Measurements from ENCODE around the gene PEAK3.

PEAK3 gene

DNA sequence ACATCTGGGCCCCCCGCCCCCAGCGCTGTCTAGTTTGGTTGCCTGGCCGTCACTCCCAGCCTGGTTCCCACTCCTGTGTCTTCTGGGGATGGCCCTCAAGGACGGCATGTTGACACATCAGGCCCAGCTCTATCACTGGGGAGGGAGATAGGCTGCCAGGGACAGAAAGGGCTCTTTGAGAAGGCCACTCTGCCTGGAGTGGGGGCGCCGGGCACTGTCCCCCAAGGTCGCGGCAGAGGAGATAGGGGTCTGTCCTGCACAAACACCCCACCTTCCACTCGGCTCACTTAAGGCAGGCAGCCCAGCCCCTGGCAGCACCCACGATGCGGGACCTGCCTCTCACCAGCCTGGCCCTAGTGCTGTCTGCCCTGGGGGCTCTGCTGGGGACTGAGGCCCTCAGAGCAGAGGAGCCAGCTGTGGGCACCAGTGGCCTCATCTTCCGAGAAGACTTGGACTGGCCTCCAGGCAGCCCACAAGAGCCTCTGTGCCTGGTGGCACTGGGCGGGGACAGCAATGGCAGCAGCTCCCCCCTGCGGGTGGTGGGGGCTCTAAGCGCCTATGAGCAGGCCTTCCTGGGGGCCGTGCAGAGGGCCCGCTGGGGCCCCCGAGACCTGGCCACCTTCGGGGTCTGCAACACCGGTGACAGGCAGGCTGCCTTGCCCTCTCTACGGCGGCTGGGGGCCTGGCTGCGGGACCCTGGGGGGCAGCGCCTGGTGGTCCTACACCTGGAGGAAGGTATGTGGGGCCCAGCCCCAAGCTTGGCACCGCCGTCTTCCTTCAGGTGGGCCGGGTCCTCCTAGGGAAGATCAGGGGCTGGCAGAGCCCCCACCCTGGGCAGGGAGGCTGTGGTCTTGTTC, 32.7 kb downstream of the PEAK3 start, which contains the start of gene AMH:
AMH (plus strand) TSS at position 314 of the 857 bp plus-strand sequence; CDS start at position 324, 10 bp downstream.
- no peak for FAIRE-seq

DNA sequence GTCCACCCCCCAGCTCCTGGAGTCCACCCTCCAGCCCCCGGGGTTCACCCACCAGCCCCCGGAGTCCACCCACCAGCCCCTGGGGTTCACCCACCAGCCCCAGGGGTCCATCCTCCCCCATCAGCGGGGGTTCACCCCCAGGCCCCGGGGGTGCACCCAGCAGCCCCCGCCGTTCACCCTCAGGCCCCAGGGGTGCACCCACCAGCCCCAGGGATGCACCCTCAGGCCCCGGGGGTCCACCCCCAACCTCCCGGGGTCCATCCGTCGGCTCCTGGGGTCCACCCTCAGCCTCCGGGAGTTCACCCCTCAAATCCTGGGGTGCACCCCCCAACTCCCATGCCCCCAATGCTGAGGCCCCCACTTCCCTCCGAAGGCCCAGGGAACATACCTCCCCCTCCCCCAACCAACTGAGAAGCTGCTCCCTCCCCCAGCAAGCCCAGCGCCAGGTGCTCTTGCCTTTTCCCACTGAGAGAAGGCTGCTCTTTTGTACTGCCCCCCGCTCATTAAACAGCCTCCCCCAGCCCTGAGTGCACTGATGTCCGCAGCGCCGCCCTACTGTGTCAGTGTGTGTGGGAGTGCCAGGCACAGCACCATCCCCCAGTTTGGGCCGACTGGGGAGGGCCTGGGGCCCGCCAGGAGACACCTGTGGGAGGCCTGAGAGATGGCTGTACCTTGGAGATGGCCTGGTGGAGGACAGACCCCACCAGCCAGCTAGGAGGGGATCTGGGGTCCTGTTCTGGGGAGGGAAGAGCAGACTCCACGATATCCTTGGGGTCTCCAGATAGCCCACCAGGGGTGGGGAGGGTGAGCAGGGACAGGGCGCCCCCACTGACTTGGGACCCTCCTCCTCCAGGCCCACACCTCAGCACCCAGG, 33.6 kb downstream of the PEAK3 start:
- FAIRE-seq: no peak

DNA sequence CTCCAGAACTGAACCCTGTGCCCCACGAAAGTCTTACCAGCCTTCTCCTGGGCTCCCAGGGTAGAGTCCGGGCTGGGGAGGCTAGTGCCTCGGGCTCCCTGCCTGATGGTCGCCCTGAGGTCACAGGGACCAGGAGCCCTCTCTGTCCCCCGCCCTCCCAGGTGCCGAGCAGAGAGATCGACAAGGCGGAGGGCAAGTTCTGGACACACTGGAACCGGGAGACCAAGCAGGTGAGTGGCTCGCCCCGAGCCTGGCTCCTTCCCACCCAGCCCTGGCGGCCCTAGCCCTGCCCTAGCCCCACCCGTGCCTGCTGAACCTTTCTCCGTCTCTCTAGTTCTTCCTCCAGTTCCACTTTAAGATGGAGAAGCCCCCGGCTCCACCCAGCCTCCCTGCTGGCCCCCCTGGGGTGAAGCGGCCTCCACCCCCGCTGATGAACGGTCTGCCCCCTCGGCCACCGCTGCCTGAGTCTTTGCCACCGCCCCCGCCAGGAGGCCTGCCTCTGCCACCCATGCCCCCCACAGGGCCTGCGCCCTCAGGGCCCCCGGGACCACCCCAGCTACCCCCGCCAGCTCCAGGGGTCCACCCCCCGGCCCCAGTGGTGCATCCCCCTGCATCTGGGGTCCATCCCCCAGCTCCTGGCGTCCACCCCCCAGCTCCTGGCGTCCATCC, 34.4 kb downstream of the PEAK3 start:
- no peak for FAIRE-seq

DNA sequence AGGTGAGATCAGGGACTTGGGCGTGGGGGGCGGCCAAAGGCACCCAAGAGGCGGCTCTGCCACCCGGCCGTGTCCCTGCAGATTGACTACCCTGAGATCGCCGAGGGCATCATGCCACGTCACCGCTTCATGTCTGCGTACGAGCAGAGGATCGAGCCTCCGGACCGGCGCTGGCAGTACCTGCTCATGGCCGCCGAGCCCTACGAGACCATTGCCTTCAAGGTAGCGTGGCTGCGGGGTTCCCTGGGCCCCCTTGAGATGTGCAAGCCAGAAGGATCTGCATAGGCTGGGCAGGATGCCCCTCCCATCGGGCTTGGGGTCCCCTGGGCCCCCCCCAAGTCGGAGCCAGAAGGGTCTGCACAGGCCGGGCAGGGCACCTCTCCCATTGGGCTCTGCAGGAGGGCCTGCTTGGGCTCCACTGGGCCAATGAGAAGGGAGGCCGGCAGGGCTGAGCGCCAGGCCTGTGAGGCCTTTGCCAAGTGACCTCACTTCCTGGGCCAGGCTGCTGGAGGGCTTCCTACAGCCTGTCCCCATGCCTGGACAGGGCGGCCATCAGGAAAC, 35.1 kb downstream of the PEAK3 start:
- no peak for FAIRE-seq

DNA sequence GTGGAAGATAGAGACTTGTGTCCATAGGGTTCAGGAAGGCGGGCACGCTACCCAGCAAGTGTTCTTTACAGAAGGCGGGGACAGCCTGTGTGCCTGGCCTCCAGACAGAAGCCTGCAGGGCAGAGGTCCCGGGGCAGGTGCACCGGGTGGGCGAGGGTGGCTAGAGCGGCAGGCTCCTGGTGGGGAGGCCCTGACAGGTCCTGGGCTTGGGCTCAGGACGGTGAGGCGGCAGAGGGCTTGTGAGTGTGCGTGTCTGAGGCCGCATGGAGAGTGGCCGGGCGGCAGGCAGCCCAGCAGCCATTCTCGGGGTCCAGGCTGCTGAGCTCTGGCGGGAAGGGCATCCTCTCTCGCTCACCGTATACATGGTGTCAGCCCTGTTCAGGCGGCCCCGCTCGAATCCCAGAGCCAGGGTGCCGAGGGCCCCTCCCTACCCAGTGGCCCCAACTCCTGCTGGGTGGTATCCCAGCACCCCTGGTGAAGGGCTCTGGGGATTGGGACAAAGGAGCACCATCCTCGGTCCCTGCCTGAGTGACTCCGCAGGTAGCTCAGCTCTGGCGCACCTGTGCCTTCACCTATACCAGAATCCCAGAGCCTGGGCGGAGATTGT, 35.9 kb downstream of the PEAK3 start:
- FAIRE-seq: no peak

DNA sequence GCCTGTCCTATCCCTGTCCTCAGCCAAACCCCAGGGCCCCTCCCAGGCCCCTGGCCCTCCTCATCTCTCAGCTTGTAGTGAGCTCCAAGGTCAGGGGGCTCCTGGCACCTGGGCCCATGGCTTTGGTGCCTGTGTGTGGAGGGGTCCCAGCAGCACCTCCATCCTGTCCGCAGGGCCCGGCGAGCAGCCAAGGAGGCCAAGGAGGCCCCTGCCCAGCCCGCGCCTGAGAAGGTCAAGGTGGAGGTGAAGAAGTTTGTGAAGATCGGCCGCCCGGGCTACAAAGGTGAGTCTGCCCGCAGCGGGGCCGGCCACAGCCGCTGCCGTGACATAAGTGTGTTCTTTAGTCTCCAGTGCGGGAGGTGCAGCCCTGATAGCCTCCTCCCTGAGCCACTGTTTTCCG, 36.7 kb downstream of the PEAK3 start:
- no peak for FAIRE-seq

DNA sequence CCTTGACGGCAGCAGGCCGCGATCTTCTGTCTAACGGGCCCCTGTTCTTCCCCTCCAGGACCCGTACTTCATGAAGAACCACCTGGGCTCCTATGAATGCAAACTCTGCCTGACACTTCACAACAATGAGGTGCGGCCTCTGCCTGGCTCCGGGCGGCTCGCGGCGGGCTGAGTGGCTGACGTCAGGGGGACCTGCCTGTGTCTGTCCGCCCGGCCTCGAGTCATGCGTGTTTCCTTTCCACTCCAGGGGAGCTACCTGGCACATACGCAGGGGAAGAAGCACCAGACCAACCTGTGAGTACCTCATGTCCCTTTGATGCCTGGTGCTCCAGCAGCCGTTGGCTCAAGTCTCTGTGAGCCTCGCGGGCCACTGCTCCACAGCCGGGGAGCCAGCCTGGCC, 37.5 kb downstream of the PEAK3 start:
- no peak for FAIRE-seq

DNA sequence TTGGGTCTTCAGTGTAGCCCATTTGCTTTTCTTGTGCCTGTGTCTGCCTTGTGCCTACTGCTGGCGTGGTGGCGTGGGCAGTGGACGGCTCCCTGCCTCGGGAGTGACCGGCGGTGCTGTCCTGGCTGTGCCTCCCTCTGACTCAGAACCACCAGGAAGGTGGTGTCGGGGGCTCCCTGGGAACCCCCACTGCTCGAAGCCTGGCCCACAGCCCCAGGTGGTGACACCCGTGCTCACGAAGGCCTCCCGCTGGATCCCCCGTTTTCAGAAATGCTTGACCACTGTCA, 37.9 kb downstream of the PEAK3 start:
- FAIRE-seq: no peak

DNA sequence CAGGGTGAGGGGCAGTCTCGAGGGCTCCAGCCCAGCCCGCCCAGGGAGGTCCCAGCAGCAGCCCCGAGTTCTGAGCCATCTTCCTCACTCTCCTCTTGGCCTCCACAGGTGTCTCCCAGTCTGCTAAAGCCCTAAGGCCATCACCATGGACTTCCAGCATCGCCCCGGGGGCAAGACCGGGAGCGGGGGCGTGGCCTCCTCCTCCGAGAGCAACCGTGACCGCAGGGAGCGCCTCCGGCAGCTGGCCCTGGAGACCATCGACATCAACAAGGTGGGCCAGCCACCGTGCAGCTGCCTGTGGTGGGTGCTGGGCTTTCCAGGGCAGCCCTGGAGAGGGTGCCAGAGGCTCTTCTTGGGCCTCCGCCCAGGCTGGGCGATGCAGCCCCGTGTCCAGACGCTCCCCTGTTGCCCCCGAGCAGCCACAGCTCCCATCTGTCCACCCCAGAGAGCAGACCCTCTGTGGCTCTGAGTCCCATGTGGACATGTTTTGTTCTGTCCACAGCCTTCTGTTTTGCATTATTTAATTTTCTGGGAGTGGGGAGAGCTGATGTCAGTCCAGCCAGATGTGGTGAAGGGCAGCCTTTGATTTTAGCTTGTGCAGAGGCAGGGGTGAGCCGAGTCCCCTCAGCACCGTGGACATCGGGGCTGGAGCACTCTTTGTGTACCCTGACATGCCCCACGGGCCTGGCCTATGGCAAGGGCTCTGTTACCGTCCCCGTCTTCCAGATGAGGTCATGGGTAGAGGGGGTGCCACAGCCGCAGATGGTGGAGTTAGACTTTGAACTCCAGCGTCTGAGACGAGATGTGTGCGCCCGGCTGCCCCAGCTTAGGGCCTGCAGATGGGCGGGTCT, 38.5 kb downstream of the PEAK3 start:
- FAIRE-seq: no peak

DNA sequence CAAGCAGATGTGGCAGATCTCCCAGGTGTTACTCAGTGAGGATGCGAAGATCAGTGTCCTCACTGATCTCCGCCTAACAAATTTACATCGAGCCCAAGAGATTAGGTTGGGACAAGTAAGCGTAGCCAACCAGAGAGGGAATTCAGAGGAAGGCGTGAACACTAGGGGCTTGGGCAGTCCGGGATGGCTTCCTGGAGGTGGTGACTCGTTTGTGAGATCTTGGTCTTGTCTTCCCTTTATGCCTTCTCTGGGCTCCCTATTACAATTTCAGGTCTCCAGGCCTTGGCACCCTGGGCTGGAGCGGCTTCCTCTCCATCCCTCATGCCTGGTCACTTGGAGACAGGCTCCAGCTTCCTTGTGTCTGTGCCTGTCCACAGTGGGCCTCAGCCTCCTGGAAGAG, 39.2 kb downstream of the PEAK3 start:
- no peak for FAIRE-seq

DNA sequence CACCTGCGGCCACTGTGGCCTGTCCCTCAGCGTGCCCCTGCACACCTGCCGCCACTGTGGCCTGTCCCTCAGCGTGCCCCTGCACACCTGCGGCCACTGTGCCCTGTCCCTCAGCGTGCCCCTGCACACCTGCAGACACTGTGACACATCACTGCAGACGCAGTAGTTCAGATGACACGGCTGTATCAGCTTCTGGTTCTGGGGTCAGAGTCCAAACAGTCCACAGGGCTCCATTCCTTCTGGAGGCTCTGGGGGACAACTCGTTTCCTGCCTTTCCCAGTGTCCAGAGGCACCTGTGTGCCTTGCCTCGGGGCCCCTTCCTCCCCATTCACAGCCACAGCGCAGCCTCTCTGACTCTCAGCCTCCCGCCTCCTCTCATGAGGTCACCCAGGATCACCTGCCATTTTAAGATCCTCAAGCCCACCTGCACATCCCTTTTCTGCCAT, 39.9 kb downstream of the PEAK3 start:
- no peak for FAIRE-seq

DNA sequence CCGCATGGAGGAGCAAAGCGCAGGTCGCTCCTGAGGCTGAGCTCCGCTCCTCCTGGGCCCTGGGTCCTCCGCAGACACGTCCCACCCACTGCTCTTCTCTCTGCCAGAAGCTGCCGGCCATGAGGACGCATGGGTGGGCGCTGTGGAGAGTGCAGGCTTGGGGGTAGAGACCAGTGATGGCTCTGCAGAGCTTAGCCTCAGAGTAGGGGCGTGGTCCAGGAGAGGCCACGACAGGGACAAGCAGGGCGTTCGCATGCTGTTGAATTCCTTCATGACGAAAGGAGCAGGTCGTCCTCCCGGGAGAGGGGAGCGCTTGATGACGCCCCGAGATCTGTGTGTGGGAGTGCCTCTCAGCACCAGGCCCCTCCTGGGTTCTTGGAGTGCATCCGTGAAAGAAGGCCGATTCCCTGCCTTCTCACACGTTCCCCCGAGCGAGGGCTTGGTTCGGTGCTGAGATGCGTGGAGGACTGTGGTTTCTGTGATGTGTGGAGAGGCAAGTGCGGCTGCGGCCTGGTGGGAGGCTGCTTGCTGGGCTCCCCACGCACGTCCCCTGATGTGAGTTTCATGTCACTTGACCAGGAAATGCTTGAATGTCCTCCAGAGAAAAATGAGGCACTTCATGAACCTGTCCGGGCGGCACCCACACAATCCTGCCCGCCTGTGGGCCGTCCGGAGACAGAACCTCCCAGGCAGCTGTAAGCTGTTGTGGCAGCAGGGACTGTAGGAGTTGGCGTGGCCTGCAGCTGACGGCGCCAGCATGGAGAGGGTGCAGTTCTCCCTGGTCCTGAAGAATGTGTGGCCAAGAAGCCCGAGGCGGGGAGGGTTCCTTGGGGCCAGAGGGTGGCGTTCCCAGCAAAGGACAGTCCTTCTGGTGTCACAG, 40.9 kb downstream of the PEAK3 start:
- FAIRE-seq: no peak

DNA sequence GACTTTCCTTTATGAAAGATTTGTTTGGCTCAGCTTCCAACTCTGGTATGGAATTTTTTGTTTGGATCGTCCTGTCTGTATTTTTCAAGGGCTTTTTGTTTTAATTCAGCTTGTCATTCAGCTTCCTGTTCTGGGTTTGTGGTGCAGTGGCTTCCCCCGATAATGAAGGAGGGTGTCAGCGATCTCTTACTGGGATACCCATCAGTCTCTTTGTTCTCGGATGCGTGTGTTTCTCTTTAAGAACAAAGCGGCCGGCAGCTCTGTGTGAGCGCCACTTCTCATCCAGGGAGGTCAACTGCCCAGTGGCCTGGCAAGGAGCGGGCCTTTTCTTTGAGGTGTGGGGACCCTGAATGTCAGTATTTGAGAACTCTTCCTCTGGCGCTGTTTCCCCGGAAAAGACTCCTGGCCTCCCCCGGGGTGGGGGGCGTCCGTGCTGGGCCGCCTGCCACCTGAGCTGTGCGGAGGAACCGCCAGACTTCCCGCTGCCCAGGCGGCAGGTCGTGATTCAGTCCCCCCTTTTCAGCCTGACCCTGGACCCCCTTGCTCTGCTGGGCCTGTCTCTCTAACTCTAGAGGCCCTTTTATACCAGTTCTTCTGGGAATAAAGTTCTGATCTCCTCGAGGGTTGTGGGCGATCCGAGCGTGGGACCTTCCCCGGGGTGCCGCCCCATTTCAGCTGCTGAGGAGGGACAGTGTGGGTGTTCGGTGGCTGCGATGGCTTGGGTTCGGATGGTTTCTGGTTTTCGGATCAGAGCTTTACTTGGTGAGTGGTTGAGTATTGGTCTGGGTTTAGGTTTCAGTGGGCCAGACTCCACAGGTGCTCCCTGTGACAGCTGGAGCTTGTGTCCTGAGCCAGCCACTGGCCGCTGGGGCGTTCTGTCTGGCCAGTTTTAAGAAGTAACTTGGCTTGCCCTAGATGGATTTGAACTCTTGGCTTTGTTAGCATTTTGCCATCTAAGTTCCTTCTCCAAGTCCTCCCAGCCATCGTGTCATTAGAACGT, 41.9 kb downstream of the PEAK3 start:
- FAIRE-seq: no peak

DNA sequence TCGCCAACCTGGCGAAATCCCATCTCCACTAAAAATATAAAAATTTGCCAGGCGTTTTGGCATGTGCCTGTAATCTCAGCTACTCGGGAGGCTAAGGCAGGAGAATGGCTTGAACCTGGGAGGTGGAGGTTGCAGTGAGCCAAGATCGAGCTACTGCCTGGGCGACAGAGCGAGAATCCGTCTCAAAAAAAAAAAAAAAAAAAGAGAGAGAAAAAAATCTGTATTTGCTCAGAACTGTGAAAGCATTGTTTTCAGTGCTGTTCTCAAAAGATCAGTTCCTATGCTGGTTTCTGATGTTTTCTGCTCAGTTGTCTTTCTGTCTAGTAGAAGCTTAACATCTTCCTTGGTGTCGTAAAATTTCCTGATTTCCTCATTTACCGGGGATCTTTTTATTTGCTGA, 42.8 kb downstream of the PEAK3 start:
- FAIRE-seq: no peak

DNA sequence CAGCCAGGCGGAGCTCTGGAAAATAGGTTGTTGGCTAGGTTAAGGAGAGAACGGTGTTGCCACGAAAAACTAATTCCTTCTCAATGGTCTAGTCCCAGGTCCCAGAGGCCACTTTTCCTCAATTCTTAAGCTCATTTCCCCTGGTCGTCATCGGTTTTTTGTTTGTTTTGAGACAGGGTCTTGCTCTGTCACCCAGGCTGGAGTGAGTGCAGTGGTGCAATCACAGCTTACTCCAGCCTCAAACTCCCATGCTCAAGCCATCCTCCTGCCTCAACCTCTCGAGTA, 44.2 kb downstream of the PEAK3 start:
- no peak for FAIRE-seq

DNA sequence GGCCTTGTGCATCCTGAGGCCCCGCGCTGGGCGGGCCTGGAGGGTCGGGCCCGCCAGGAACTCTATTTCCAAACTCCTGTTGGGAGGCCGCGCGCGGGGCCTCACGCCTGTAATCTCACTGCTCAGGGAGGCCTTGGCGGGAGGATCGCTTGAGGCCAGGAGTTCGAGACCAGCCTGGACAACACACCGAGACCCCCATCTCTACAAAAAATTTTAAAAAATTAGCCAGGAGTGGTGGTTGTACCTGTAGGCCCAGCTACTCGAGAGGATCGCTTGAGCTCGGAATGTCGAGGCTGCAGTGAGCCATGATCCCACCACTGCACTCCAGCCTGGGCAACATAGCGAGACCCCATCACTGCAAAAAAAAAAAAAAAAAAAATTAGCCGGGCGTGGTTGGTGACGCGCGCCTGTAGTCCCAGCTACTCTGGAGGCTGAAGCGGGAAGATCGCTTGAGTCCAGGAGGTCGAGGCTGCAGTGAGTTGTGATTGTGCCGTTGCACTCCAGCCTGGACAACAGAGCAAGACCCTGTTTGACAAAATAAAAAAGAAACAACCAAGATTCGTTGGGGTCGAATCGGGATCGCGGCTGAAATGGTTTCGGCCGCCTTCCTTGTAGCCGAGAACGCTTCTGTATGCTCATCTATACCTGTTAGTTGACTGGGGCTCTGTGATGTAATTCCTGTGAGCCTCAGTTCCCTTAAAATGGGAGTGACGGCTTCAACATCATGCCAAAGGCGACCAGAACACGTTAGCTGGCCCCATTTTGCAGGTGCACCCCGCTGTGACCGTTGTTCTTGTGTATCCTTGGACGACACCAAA, 44.7 kb downstream of the PEAK3 start:
- FAIRE-seq: no peak

DNA sequence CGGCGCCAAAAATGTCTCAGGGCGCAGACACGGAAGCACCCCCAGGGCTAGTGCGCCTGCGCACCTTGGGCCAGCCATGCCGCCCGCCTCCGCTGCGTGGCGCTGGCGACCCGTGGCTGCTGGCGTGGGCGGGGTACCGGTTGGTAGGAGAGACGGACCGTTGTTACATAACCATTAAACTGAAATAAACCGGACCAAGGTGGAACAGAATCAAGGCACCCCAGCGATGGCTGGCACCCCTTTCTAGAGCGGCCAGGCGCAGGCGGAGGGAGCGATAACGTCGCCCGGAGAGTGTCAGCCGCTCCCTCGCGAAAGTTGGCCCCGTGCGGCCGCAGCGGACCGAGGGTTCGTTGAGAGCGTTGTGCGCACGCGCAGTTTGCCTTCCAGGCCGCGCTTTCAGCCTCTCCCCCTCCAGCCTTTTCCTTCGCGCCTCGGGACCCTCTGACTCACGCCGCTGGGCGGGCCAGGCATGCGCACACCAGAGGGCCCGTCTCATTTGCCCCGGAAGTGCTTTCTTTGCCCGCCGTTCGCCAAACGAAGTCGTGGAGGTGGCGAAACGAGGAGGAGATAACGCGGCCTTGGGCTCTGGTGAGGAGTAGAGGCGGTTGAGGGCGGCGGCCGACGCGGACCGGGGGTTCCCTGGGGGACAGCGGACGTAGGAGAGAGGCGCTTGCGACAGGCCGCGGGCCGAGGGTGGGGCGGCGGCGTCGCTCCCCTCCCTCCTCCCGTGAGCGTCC, 45.5 kb downstream of the PEAK3 start, which contains the start of the genes PLEKHJ1 and SF3A2:
PLEKHJ1 (minus strand) TSS at position 16 of the 737 bp plus-strand sequence. CDS start 81 bp downstream, outside the sequence.
SF3A2 (plus strand) TSS at position 511 of the 737 bp plus-strand sequence. CDS start 6,595 bp downstream, outside the sequence.
- peak; percentile 94 for FAIRE-seq

DNA sequence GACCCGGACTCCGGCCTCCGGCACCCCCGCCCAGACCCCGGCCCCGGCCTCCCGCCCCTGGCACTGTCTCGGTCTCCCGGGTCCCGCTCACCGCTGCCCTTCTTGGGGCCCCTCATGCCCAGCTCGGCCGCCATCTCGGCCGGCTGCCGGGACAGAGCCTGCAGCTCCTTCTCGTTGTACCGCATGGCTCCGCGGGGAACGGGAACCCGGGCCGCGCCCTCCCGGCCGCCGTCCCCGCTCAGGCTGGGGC, 46.0 kb downstream of the PEAK3 start:
- FAIRE-seq: no peak
